Large intestine (tissue), 3 donors: ENCODE data around the gene EDIL3. TPM values are rescaled to one million over a fixed set of nuclear protein-coding genes. Genes with fewer than 3 reads are reported as not detected.

Source experiments
- DNase-seq, 2 donors: peaks; one replicate each; pipeline versions ENCODE4 v3.0.0 to v3.0.0-alpha.2; 2013
- H3K27ac ChIP-seq: one replicate; pipeline ENCODE4 v1.5.1; 2013; ENCODE audit warnings: low read length
- H3K27me3 ChIP-seq: 2 replicates; pipeline ENCODE4 v1.6.1; 2013; ENCODE audit warnings: low read length; ENCODE audit not compliant: control insufficient read depth, insufficient read depth
- H3K36me3 ChIP-seq: 2 replicates; pipeline ENCODE4 v1.6.1; 2013; ENCODE audit warnings: low read length; ENCODE audit not compliant: control insufficient read depth, insufficient read depth
- H3K4me1 ChIP-seq: one replicate; pipeline ENCODE4 v1.6.1; 2013; ENCODE audit warnings: low read length; ENCODE audit not compliant: control insufficient read depth, insufficient read depth
- H3K4me3 ChIP-seq: one replicate; pipeline ENCODE4 v1.5.1; 2013; ENCODE audit warnings: low read length
- H3K9me3 ChIP-seq: one replicate; pipeline ENCODE4 v1.6.1; 2013; ENCODE audit warnings: mild to moderate bottlenecking, low read depth, low read length, moderate library complexity; ENCODE audit not compliant: control insufficient read depth
- WGBS: methylation state at CpG from one replicate; pipeline ENCODE4 v1.1.5; 2013; ENCODE audit warnings: low lambda C conversion rate; ENCODE audit not compliant: insufficient coverage; 5-methylcytosine and 5-hydroxymethylcytosine counted together
- polyA plus RNA-seq: library from polyadenylated mRNA; unstranded; fragments of 120-200 nt; gene quantifications from one replicate; pipeline ENCODE4 v1.2.1, GENCODE V29; 2013

EDIL3 gene
- polyA plus RNA-seq, 1 donor, result 31.2 TPM

DNA sequence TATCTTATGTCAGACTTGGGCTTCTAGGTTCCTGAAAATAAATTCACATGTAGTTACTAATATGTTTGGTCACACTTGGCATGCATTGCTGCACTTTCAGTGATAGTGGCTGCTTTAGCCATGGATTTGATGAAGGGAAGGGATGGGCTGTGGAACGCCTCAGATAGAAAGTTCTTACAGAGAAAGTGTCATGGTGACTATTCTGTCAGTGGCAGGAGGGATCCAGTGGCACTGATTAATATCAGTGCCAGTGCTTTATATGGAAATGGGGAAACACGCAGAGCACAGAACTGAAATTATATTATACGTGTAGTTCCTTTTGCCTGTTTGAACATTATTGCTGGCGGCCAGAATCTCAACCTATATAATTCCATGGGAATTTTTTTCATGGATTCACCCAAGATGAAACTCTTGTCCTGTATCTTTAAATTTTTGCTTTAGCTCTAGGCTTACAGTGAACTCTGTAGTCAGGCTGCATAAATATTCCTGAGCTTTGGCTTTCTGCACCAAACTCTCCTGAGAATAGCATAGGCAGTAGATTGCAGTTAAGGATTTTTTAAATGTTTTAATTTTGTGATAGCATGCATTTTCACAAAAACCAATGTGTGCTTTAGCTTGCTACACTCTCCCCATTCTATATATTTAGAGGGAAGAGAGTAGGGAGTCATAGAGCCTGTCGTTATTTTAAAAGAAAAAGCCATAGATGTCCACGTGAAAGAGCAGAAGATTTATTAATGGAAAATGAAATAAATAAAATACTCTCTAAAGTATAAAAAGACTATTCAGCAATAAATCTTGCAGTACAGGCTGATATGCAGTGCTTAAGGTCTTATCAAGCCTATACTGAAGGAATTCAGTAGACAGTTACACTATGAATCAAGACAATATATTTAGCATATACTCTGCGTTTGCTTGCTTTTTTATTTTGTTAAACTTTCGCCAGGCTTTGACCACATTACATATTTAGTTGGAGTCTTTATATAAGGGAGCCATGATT, 98.7 kb downstream of the EDIL3 start:
- no peaks in the 10 kb centered on the region for H3K9me3 ChIP-seq

DNA sequence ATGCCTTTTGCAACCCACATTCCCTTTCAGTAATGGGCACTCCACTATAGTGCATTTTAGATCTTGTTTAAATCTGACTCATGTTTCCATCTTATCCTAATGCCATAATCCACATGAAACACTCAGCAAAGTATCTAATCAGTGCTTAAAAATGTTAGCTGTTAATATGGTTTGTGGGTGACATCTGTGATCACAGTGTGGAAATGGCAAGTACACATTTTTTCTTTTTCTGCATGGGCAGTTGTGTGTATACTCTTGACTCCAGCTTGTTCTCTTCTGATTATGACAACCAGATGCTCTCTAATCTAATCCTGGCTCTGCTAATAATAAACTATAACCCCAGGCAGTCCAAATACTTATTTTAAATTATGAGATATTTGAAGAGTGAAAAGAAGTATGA, 103.3 kb downstream of the EDIL3 start:
- H3K4me3 ChIP-seq, result no peak overlapping the region
- no peak for DNase-seq
- H3K9me3 ChIP-seq, result no peaks in the 10 kb centered on the region
- no peaks in the 10 kb centered on the region for H3K4me1 ChIP-seq
- no peak overlapping the region for H3K27ac ChIP-seq
- H3K36me3 ChIP-seq, result no peaks in the 10 kb centered on the region
- no peaks in the 10 kb centered on the region for H3K27me3 ChIP-seq

More for the DNA sequence above, 98.7 kb downstream of the EDIL3 start:
- Histone ChIP-seq H3K27me3 (no peaks in the 10 kb centered on the region), H3K36me3 (no peaks in the 10 kb centered on the region), H3K4me1 (no peaks in the 10 kb centered on the region), H3K27ac (no peak overlapping the region), H3K4me3 (no peak overlapping the region)
- DNase-seq, result no peak
- 86% methylated on average over 5 of the region's 8 CpGs for WGBS

DNA sequence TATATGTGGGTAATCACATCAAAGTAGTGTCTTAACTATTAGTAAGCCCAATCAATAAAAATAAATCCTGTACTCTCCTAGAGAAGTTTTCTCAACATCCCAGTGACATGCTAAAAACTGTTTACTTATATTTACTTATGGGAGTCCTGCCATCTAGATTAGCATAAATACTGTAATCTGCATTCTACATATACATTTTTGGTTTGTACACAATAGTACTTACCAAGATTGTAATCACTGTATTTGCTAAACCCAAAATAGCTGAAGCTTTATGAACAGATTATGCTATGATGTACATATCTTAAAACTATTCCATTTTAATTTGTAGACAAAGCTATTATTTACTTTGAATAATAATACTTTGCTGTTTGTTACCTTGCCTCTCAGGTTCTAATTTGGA, 105.4 kb downstream of the EDIL3 start:
- no peaks in the 10 kb centered on the region for H3K9me3 ChIP-seq
- no peak overlapping the region for H3K27ac ChIP-seq
- H3K4me1 ChIP-seq, result no peaks in the 10 kb centered on the region
- no peak for DNase-seq
- H3K4me3 ChIP-seq, result no peak overlapping the region
- H3K36me3 ChIP-seq, result no peaks in the 10 kb centered on the region
- no peaks in the 10 kb centered on the region for H3K27me3 ChIP-seq

DNA sequence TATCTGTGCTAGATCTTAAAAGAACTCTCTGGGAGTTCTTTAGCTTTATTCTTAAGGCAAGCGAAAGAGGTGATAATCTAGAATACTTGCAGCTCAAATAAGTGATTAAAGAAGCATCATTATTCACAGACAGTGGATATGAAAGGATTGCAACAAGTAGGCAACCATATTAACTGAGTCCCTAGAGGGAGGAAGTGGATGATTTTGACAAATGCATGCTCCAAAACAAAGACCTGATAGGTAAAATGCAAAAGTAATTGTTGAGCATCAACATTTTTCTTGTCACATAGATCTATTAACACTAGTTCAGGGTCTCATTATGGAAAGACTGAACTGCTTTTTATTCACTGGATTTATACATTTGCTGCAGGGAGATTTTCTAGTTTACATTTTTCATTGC, 109.1 kb downstream of the EDIL3 start:
- Histone ChIP-seq H3K27ac (no peak overlapping the region), H3K4me1 (no peaks in the 10 kb centered on the region), H3K36me3 (no peaks in the 10 kb centered on the region), H3K9me3 (no peaks in the 10 kb centered on the region), H3K27me3 (no peaks in the 10 kb centered on the region), H3K4me3 (no peak overlapping the region)
- no CpG with 5 or more reads among the region's 1 CpG for WGBS
- no peak for DNase-seq

DNA sequence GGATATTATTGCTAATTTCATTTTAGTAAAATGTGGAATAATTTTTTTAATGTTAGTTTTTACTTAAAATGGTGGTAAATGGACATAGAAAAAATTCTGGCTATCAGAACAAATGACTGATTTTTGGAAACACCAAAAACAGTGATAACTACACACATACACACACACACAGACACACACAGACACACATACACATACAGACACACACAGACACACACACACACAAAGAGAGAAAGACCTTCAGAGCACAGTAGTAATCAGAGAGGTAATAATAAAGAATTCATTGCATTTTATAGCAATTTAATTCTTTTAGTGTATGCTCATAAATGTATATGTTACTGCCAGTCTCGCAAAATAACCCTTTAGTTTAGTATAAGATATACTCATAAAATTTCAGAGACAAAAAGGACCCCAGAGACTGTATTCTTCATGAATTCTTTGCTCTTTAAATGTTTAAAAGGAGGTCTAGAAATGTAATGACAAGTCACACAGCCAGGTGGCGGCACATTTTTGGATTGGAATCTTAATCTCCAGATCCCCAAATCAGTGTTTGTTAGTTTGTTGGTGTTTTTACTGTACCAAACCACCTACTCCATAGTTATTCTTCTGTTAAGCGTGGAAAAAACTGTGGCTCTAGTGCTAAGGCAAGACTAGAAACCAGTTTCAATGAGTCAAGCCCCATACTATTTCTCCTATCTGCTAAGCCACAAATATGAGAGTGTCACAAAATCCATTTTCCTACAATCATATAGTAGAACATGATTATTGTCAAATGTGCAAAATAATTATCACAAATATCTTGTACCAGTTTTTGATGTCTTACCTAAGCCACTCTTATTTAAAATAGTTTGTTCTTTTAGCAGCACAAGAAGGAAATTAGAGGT, 109.9 kb downstream of the EDIL3 start:
- DNase-seq, result no peak
- H3K36me3 ChIP-seq, result no peaks in the 10 kb centered on the region
- H3K9me3 ChIP-seq, result no peaks in the 10 kb centered on the region
- WGBS, result 67% methylated on average over 2 of the region's 3 CpGs
- H3K4me3 ChIP-seq, result no peak overlapping the region
- no peaks in the 10 kb centered on the region for H3K4me1 ChIP-seq
- H3K27me3 ChIP-seq, result no peaks in the 10 kb centered on the region
- no peak overlapping the region for H3K27ac ChIP-seq

DNA sequence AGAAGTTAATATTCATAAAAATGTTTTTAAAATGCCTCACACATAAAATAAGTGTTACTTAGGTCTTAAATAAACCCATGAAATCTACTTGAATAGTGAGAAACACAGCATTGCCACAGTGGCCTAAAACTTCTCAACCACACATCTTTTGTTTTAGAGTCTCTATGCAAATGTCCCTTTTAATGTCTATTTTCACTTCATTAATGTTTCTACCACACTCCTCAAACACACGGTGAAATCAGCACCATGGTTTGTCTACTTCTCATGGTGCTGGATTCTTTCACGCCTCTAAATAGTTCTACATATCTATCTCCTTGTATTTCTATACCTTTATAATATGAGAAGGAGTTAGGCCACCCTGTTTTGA, 111.2 kb downstream of the EDIL3 start:
- Histone ChIP-seq H3K36me3 (no peaks in the 10 kb centered on the region), H3K9me3 (no peaks in the 10 kb centered on the region), H3K4me3 (no peak overlapping the region), H3K27me3 (no peaks in the 10 kb centered on the region), H3K4me1 (no peaks in the 10 kb centered on the region), H3K27ac (no peak overlapping the region)
- no peak for DNase-seq
- WGBS, result 94% methylated on average over 2 of the region's 2 CpGs

DNA sequence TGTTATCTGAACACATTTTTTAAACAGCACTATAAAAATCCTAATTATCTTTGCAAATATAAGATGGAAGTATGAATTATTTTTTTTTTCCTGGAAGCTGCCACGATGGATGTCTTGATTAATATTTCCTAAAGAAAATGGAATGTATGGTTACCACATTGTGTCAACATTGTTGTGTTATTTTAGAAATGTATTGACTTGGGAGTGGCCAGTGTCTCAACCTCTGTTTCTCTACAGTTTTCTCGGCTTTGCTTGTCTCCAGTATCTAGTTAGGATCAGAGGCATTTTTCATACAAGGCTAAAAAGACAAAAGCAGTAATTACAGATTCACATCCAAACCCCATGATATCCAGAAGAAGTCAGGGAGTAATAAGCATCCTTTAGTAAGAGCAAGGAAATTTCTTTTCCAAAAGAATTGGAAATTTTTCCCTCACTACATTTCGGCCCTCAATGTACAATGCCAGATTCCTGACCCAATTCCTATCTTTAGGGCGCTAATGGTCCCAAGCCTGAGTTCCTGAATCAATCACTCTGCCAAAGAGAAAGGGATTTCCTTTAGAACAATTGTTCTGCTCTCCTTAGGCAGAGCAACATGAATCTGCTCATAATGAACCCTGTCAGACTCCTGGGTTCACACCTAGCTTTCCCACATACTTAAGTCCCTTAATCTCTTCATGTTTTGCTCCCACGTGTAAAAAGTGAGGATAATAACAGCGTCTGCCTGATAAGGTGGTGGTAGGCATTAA, 111.7 kb downstream of the EDIL3 start:
- Histone ChIP-seq H3K4me1 (no peaks in the 10 kb centered on the region), H3K36me3 (no peaks in the 10 kb centered on the region), H3K27ac (no peak overlapping the region), H3K9me3 (no peaks in the 10 kb centered on the region), H3K4me3 (no peak overlapping the region), H3K27me3 (no peaks in the 10 kb centered on the region)
- WGBS, result 66% methylated on average over 3 of the region's 6 CpGs
- no peak for DNase-seq

DNA sequence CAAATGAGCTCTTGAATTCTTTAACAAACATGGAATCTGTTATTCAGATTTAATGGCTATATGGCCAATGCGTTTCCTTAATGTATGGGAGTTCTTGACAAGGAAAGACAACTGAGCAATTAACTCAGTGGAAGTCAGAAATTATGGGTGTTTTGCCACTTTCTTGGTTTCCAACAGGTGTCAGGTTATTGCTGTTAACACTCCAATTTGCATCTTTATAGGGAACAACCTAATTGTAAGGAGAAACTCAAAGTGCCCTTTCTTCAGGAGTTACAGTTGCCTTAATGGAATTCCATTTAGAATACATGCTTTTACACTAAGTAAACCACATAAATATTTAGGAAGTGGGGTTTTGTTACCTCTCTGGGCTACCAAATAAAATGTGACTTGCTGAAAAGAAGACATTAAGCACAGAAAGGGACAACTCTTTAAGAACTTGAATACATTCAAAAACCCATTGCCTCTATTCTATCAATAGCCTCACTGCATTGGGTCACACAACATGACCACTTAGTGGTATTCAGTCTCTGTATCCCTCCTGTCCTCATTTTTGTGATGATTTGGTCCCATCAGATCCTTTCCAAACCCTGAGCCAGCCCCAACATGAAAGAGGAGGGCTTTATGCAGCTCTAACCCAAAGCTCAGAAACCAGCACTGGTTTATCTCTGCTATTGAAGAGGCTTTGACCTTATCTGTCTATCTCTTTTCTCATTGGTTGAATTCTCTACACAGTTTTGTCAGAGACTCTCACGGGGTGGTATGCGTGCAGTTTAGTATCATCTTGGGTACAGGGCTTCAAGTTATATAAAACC, 118.7 kb downstream of the EDIL3 start:
- H3K4me3 ChIP-seq, result no peak overlapping the region
- H3K4me1 ChIP-seq, result no peaks in the 10 kb centered on the region
- H3K36me3 ChIP-seq, result no peaks in the 10 kb centered on the region
- no peaks in the 10 kb centered on the region for H3K27me3 ChIP-seq
- H3K27ac ChIP-seq, result no peak overlapping the region
- no CpG with 5 or more reads among the region's 3 CpGs for WGBS
- DNase-seq, result no peak
- H3K9me3 ChIP-seq, result no peaks in the 10 kb centered on the region

DNA sequence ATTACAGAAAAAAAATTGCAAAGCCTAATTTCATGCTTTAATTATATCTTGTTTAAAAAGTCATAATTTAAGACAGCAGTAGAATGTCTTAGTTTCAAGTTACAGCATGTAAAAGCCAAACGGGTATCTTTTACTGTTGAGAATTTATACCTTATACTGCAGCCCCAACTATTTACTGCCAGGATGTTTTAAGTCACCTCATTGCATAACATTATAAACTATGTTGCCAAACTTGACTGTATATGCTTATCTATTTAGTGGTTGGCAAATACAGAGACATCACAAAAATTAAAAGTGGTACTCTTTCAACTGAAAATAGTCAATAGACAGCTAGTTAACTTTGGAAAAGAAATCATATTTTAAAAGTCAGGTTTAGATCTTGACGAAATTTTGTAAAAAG, 119.5 kb downstream of the EDIL3 start:
- WGBS, result 60% methylated on average over 1 of the region's 2 CpGs
- no peaks in the 10 kb centered on the region for H3K4me1 ChIP-seq
- no peak overlapping the region for H3K4me3 ChIP-seq
- H3K9me3 ChIP-seq, result no peaks in the 10 kb centered on the region
- no peaks in the 10 kb centered on the region for H3K36me3 ChIP-seq
- DNase-seq, result no peak
- H3K27ac ChIP-seq, result no peak overlapping the region
- no peaks in the 10 kb centered on the region for H3K27me3 ChIP-seq
